Pulmonary artery endothelial cell (primary cell): ENCODE data around the gene TTC34. TPM values are rescaled to one million over a fixed set of nuclear protein-coding genes. Genes with fewer than 3 reads are reported as not detected.

ENCODE experiments used
- DNase-seq: peaks from one replicate; pipeline ENCODE4 v3.0.0-alpha.2; 2011; ENCODE audit warnings: low read depth, low spot score
- total RNA-seq: library from RNA; depleted of rRNA; stranded (reverse); fragments of >200 nt; gene quantifications from 2 replicates; pipeline ENCODE4 v1.2.3, GENCODE V29; 2014

Gene TTC34
- total RNA-seq, 1 donor from 2014 or later, result 0.07 TPM

GRCh38 chr1:2606881-2607621 is 194.4 kb downstream of the TTC34 start:
- DNase-seq, result no peak

GRCh38 chr1:2606396-2606880 is 195.1 kb downstream of the TTC34 start:
- DNase-seq, result no peak

GRCh38 chr1:2605509-2606395 is 195.7 kb downstream of the TTC34 start:
- no peak for DNase-seq

GRCh38 chr1:2604844-2605508 is 196.5 kb downstream of the TTC34 start:
- DNase-seq, result no peak

- no peak for DNase-seq
Measured at GRCh38 chr1:2604156-2604843, 197.2 kb downstream of the TTC34 start.

GRCh38 chr1:2603521-2604155 is 197.9 kb downstream of the TTC34 start:
- DNase-seq, result no peak

- DNase-seq, result no peak
Measured at GRCh38 chr1:2602866-2603520, 198.5 kb downstream of the TTC34 start.

- DNase-seq, result no peak
Measured at GRCh38 chr1:2602311-2602835, 199.1 kb downstream of the TTC34 start.

- no peak for DNase-seq
Measured at GRCh38 chr1:2601721-2602303, 199.7 kb downstream of the TTC34 start.

GRCh38 chr1:2598329-2598931 is 203.1 kb downstream of the TTC34 start:
- no peak for DNase-seq

GRCh38 chr1:2597441-2598328 is 203.8 kb downstream of the TTC34 start:
- no peak for DNase-seq

- no peak for DNase-seq
Measured at GRCh38 chr1:2596530-2597333, 204.8 kb downstream of the TTC34 start.

- DNase-seq, result no peak
Measured at GRCh38 chr1:2595812-2596529, 205.5 kb downstream of the TTC34 start.

GRCh38 chr1:2595261-2595811 is 206.2 kb downstream of the TTC34 start:
- no peak for DNase-seq

- no peak for DNase-seq
Measured at GRCh38 chr1:2594641-2595131, 206.8 kb downstream of the TTC34 start.

- DNase-seq, result no peak
Measured at GRCh38 chr1:2594001-2594640, 207.4 kb downstream of the TTC34 start.
